ENCODE measurements around the gene MAPK14.
A peak's percentile ranks its signal among the peaks of the same experiment; 100 is the strongest.
"Not testable (repeated sequence)": the region's sequence is repeated elsewhere in the genome, so short reads cannot be mapped to it uniquely, and the experiment has no call there.

Gene MAPK14

GRCh38 chr6:36069573-36069972, 42.0 kb downstream of the MAPK14 start:
- no peak for DNase-seq (ENCODE audit: low read depth)

GRCh38 chr6:36070252-36070651, 42.6 kb downstream of the MAPK14 start:
- DNase-seq (ENCODE audit: low read depth): no peak

- DNase-seq (ENCODE audit: low read depth): no peak
These were observed 43.7 kb downstream of the MAPK14 start for GRCh38 chr6:36071281-36071680.

- DNase-seq (ENCODE audit: low read depth): no peak
These were observed 44.1 kb downstream of the MAPK14 start for GRCh38 chr6:36071714-36072113.

GRCh38 chr6:36072681-36073080, 45.1 kb downstream of the MAPK14 start:
- no peak for DNase-seq (ENCODE audit: low read depth)

GRCh38 chr6:36073587-36073986, 46.0 kb downstream of the MAPK14 start:
- no peak for DNase-seq (ENCODE audit: low read depth)

GRCh38 chr6:36075656-36076055, 48.0 kb downstream of the MAPK14 start:
- no peak for DNase-seq (ENCODE audit: low read depth)

- no peak for DNase-seq (ENCODE audit: low read depth)
These were observed 48.8 kb downstream of the MAPK14 start for GRCh38 chr6:36076178-36077063.

- no peak for DNase-seq (ENCODE audit: low read depth)
These were observed 50.6 kb downstream of the MAPK14 start for GRCh38 chr6:36078159-36078558.

GRCh38 chr6:36079601-36080000, 52.0 kb downstream of the MAPK14 start:
- DNase-seq (ENCODE audit: low read depth): no peak

- DNase-seq (ENCODE audit: low read depth): no peak
These were observed 54.7 kb downstream of the MAPK14 start for GRCh38 chr6:36082318-36082717.

- DNase-seq (ENCODE audit: low read depth): no peak
These were observed 55.8 kb downstream of the MAPK14 start for GRCh38 chr6:36083446-36083845.

- not testable (repeated sequence) for DNase-seq (ENCODE audit: low read depth)
These were observed 60.6 kb downstream of the MAPK14 start for GRCh38 chr6:36088204-36088603.

- no peak for DNase-seq (ENCODE audit: low read depth)
These were observed 61.4 kb downstream of the MAPK14 start for GRCh38 chr6:36089048-36089447.

- no peak for DNase-seq (ENCODE audit: low read depth)
These were observed 66.6 kb downstream of the MAPK14 start for GRCh38 chr6:36094238-36094637.

- DNase-seq (ENCODE audit: low read depth): peak; percentile 53
These were observed 67.3 kb downstream of the MAPK14 start for GRCh38 chr6:36094753-36095496.

GRCh38 chr6:36095497-36096391, 68.1 kb downstream of the MAPK14 start:
- no peak for DNase-seq (ENCODE audit: low read depth)

GRCh38 chr6:36098253-36098919, 70.8 kb downstream of the MAPK14 start:
- DNase-seq (ENCODE audit: low read depth): no peak

- DNase-seq (ENCODE audit: low read depth): peak; percentile 64
These were observed 71.5 kb downstream of the MAPK14 start for GRCh38 chr6:36098920-36099647.

- DNase-seq (ENCODE audit: low read depth): no peak
These were observed 72.4 kb downstream of the MAPK14 start for GRCh38 chr6:36099869-36100483.

All from CMK (cell line).